GM19328 (cell line): ENCODE measurements around the gene LIMS1.

ENCODE experiments used
- ATAC-seq: cut with Tn5 transposase; IDR thresholded peaks from one replicate; pipeline ENCODE4 v1.9.1; 2021; ENCODE audit warnings: mild to moderate bottlenecking, moderate library complexity; ENCODE audit not compliant: unreplicated experiment

LIMS1 gene

DNA sequence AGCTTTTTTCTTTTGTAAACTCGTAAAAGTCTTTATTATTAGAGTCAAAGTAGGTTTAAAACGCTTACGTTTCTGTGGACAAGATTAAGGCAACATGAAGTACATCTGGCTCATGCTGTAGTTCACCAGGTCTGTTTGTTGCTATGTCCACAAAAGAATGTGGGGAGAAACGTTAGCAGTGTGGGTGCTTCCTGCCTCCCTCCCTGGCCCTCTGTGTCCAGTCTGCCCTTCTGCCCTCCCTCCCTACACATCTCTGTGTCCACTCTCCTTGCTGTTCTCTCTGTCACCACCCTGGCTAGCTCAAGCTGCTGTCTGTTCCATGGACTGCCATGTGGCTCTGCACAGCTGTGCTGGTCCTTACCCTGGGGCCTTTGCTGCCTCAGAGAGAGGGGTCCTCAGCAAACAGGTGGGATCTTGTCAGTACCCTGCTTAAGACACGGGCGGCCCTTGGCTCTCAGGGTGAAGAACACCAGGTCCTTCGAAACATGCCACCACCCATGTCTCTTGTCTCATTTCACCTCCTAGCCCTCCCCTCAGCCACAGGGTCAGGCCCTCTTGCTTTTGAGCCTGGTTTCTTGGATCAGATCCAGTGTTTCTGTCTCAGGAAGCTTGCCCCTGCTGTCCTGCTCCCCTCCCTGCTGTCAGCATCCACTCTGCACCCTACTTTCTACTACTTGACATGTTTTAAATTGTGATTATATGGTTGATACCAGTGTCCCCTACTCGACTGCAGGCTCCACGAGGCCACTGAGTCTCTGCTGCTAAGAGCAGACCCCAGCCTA is 79.2 kb downstream of the LIMS1 start:
- no peak for ATAC-seq

DNA sequence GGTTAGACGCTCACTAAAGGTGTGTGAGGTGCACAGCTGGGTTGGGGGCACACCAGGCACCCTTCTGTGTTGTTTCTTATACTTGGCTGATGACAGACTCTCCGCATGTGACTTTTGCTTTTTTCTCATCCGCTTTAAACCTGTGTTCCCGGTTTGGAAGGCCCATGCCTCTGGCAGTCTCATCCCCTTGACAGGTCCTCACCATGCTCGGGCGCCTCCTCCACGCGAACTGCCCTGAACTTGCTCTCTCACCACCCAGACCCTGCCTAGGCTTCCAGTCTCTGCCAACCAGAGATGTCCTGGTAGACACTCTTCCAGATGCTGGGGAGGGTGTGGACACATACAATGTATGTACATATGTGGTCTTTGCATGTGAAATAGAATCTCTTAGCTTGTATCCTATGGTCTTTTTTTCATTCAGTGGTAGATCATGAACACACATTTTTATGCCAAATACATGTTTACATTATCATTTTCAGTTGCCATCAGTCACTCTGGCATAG is 79.8 kb downstream of the LIMS1 start:
- no peak for ATAC-seq

DNA sequence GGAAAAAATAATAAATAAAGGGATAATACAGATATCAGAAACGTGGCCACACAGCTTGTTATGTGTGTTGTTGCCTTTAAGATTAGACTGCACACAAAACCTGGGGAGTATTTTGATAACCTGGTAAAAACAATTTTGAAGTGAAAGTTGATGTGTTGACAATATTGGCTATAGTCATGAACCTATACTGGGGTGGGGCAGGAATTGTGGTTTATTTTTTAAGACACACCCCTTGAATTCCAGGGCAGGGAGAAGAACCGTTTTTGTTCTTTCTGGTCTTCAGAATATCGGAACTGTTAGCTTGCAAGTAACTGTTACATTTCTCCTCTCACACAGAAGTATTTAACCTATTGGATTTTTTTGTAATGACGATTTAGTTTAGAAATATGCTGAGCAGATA is 80.4 kb downstream of the LIMS1 start:
- no peak for ATAC-seq

DNA sequence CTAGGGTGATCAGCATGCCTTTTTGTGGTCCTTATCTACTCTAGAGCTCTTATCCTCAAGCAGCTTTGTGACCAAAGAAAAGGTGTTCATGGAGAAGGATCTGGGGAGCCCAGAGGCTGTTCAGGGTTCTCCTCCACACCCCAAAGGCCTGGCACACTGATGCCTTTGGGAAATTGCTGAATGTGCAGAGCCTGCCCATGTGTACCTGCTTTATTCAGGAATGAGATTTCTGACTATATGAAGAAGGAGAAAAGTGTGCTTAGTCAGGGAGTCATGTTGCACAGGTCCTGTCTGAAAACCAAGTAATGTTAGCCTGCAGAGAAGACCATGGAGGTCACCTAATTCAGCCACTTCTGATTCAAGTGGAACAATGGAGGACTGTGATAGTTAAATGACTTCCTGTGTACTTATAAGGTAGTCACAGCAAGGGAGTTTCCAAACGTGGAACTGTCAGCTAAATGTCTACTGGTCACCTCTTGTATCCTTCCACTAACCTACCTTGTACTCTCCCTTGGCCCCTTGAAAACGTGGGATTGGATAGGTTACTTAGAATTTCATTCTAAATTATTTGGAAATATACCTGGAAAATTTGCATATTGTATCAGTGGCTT is 81.3 kb downstream of the LIMS1 start:
- ATAC-seq = no peak

DNA sequence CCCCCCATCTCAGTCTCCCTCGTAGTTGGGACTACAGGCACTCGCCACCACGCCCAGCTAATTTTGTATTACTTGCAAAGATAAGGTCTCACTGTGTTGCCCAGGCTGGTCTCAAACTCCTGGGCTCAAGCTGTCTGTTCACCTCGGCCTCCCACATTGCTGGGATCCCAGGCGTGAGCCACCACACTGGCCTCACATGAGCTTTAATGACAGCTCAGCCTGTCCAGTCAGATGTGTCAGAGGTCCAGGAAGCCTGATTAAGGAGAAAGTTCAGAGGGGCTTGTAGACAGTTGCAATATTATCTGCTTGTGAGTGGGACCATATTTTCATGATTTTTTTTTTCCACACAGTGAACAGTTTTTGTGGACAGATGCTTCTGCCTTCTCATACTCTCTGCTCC is 82.0 kb downstream of the LIMS1 start:
- ATAC-seq = no peak

DNA sequence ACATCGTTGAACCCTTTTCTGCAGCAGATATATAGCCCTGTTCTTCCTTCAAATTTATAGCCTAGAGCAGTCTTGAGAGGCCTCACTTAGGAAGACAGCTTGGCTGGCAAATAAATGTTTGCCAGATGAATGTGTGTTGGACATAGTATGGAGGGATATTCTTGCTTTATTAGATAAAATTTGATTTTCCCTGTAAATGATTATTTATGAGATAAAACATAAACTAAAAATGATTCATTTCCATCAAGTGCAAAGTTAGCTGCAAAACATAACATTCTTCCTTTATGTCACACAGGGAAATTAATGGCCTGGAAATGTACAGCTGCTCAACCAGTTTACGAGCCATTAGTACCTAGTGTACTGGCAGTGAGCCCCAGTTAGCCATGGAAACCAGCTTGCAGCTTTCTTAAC is 82.5 kb downstream of the LIMS1 start:
- ATAC-seq = no peak

DNA sequence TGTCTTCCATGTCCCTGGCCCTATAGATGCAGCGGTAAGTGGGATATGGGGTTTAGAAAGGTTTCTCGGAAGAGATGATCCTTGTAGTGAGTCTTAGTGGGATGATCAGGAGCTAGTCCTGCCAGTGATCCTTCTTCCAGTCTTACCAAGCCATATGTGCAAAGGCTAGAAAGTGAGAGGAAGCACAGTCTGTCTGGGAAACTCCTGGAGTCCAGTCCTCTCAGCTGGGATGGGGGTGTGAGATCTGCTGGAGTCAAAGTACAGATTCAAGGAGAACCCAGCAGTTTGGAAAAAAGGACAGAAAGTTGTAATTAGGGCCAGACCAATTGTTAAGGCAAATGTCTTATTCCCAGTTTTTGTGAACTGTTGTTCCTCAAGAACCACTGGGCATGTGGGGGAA is 83.3 kb downstream of the LIMS1 start:
- ATAC-seq = no peak

DNA sequence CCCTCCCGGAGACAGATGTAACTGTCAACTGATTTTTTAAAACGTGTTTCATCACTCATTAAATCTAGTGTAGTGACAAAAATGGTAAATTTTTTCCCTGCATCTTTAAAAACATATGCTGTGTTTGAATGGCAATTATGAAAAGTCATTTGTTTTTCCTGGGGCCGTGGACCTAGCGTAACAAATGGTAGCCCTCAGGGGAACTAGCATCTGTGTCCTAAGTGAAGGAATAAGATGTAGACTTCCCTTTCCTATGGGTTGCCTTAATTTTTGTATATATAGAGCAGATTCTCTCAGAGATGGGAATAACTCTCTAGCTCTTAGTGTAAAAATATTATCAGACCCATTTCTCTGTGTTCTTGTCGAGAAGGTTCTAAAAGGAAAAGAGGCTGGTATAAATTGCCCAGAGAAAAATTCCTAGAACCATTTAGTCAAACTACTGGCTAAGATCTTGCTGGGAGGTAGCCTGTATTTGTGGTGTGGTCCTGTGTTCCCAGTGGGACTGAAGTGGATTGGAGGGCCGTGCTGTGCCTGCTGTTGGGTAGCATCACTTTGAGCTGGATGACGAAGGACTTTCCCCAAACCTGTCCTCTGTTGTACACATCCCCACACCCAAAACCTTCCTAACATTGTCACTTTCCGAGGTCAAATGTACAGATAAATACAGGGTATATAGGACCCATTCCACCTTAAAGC is 85.8 kb downstream of the LIMS1 start:
- no peak for ATAC-seq

DNA sequence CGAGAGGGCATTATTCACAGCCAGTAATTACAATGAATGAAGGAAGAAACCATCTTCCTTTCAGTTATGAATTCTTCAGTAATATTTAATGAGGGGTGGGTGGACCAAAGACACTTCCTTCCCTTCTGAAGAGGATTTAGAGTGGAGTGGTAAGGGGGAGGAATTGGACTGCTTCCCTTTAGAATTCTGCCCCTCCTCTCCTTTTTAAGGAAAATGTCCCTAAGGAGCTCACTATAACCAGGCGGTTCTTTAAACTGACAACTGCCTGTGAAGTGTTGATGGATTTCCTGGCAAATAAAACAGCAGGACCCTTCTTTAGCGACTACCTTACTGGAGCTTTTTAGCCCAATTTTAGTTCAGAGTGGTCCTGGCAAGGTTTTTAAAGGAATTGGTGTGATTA is 86.4 kb downstream of the LIMS1 start:
- no peak for ATAC-seq

DNA sequence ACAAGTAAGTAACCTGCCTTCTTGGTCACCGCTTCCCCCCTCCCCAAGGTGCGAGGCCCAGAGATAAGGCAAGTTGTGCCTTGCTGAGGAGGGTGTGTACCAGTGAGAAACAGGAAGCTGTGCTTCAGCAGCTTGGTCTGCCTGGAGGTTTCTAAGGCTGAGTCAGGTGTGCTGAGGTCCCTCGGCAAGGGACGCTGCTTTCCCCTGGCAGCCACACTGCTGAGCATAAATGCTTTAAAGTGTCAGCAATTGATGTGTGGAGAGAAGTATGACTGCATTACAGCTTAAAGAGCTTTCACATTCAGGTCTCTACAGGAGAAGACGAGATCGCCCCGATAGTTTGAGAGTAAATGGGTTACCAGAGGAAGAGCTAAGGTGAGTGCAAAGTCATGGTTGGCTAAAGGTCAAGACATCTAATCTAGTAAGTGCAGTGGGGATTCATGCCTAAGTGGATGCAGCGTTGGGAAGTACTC is 86.9 kb downstream of the LIMS1 start:
- ATAC-seq = peak; percentile 100

DNA sequence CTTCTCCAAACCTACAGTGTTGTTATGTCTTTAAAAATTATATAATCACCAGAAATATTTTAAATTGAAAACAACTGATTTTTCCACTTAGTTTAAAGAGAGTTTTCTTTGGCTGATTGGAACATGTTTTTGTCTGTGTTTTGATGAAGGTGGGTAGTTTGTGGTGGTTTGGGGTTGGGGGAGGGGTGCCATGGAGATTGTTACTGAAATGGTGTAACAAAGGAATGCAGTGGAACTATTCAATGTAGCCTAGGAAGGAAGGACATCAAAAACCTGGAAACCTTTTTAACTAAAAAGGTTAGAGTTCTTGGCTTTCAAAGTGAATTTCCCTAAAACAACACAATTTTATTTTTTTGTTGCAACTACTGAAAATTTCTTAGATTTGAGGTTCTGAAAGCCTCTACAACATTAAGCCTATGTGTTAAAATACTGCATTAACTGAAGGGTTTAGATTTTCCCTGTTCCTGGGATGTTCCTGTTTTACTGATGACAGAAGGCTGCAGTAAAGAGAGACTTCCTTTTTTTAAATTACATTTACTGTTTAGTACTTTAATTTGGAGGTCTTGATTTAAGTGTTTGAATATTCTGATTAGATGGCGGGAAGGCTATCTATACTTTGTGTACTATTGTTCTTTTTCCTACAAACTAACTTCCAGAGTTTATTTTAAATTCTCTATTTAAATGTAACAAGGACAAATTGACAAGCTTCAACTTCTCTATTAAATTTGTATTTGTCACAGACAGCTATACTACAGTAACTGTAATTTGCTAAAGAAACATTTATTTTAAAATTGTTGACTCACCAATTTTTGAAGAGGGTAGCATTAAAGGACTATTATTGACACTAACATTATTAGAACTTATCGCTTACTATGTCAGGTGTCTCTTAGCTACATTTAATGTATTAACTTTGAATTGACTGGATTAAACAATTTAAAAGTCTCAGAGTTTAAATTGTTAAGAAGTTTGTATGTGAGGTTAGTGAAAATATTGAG is 87.7 kb downstream of the LIMS1 start:
- no peak for ATAC-seq

DNA sequence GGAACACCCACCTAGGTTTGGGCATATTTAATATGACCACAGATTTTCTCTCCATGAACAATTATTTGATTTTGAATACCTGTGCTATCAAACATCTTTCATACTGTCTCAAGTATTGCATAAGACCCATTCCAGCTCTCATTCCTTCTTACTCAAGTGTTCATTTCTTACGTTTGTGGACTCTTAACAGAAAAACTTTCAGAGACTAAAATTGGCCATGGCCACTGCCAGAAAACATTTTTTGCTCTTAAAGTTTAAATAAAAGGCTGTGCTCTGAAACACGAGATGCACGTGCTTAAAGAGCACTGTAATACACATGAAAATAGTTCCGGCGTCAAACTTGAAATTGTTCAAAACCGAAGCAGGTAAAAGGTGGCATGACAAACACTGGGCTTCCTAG is 89.3 kb downstream of the LIMS1 start:
- ATAC-seq = no peak

DNA sequence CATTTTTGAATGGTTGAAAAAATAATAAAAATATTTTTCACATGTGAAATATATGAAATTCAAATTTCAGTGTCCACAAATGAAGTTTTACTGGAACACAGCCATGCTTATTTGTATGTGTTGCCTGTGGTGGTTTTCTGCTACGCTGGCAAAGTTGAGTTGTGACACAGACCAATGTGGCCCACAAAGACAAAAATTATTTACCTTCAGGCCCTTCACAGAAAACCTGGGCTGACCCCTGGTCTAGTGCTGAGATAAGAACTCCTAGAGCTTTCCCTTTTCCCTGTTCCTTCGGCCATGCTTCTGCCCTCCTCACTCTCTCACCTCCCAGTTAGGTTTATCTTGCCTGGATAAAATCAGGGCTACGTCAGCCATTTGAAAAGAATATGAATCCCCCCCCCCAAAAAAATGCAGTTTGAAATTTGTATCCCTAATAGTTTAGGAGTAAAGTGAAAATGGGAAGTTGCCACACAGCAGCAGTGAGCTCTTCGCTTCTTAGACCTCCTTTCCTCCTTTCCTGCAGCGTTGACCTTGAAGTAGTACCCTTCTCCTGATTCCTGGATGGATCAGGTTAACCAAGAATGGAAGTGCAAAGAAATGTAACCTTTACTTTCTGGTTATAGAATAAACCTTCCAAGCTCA is 91.0 kb downstream of the LIMS1 start:
- no peak for ATAC-seq

DNA sequence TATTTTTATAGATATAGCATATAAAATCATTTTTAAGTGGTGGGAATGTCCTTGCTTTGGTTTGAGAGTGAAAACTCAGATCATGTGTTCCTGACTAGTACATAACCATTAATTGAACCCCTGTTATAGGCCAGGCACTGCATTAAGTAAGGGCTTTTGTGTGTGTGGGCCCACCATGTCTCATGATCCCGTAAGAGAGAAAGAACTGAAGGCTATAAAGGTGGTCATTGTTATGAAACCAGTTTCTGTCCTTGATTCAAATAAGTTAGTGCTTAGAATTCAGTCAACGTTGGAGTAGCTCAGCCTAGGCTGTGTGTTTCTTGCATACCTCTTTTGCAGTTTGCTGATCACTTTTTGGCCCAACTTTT is 91.5 kb downstream of the LIMS1 start:
- ATAC-seq = no peak

DNA sequence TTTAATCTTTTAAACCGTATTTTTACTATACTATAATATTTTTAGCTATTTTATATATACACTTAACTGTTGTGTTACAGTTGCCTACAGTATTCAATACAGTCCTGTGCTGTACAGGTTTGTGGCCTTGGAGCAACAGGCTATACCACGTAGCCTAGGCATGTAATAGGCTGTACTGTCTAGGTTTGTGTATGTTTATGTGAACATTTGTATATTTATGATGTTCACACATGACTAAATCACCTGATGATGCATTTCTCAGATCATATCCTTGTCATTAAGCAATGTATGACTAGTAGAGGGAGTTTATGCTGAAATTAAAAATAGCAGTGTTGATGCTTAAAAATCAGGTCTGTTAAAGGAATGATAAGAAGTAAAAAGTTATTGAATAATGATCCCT is 92.7 kb downstream of the LIMS1 start:
- no peak for ATAC-seq

DNA sequence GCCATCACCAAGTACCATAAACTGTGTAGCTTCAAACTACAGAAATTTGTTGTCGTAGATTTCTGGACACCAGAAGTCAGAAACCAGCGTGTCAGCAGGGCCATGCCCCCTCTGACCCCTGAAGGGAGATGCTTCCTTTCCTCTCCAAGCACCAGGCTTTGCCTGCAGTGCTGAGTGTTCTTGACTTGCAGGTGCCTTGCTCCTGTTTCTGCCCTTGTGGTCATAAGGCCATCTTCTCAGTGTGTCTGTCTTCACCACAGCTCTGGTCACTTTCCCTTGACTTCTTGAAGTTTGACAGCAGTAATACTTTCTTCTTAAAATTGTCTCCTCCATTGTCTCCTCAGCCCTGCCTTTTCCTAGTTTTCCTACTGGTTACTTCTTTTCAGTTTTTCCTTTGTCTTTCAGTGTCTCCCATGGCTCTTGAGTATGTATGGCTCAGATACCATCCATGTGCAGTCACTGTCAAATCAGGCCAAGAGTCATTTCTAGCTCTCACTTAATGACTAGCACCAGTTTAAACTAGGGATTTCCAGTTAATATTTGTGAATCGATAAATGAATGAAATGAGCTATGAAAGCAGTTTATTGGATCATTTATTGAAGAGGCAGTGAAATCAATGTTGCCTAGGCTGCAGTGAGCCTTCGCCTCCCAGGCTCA is 93.8 kb downstream of the LIMS1 start:
- no peak for ATAC-seq

DNA sequence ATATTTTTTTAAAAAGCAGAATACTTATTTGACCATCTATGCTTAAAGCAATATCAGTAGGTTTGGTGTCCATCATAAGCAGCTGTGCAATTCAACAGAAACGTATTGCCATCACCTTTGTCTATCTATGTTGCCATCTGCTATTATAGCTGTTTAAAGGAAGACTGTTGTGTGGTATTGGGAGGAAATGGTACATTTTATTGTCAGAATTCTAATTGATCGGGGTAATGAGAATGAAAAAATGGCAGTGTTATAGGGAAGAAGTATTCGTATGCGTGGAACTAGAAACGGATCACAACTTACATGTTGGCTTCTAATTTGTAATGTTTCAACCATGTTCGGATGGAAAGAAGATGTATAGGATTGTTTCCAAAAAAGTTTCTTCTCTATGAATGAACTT is 94.7 kb downstream of the LIMS1 start:
- no peak for ATAC-seq

DNA sequence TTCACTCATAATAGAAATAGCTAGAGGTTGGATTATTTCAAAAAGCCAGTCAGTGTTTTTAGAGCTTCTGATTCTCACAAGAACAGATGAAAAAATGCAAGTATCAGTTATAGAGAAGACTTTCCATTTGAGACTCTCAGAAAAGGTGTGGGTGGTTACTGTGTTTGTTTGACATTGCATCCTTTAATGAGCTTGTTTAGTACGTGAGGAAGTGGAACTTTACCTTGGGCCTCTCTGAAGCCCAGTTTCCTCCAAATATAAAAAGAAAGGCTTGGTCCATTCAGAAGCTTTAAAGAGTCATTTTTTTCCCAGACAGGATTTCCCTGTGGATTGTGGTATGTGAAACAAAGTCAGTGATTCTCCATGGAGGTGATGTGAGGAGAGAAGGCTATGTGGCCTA is 95.1 kb downstream of the LIMS1 start:
- ATAC-seq = peak; percentile 68

DNA sequence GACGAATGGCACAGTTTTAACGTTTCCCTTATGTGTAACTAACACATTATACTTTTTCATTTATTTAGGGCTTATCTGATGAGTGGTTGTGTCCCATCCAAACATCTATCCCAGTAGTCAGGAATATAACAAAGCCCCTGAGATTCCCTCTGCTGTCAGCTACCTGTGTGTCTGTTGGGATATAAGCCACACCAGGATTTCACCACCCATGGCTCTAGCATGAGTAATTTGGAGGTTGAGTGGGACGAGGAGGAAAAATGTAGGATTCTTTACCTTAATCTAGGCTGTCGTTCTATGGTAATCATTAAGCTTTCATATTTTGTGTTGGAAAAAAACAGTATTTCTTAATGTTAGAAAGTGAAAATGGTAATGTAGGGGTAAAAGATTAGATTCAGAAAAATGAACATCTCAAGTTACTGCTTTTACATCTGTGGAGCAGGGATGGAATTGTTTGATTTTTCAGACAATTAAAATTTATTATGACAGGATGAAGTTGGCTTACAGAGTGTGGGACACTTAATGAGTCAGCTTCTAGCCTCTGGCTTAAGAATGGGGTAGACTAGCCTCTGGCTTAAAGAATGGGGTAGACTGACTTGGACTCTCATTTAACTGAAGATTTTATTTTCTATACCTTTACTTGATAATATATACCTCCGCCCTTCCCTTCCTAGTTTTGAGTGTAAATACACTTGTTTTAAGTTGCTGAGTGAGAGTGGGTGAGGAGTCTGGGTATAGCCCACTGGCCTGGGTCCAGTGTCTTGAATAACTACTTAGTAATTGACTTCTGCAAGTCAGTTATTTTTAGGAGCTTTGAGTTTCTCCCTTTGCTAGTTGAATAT is 96.5 kb downstream of the LIMS1 start:
- no peak for ATAC-seq
